Activated gamma-delta T cell treated with Interleukin-2 at 50 U/mL for 16 hours (primary cell): ENCODE measurements around the gene GRM4.
A peak's percentile ranks its signal among the peaks of the same experiment; 100 is the strongest.
"Not testable (repeated sequence)": the region's sequence is repeated elsewhere in the genome, so short reads cannot be mapped to it uniquely, and the experiment has no call there.

Source experiments
- DNase-seq: peaks from one replicate; pipeline ENCODE4 v3.0.0-alpha.2; 2020

Gene GRM4

GRCh38 chr6:34146021-34146782 is at the start of gene GRM4:
TSS of gene GRM4 (minus strand) at chr6:34146087. CDS start at chr6:34133496, 12,591 bp downstream.
- no peak for DNase-seq

GRCh38 chr6:34194772-34195171 is 48.9 kb upstream of the GRM4 start:
- DNase-seq: no peak

DNA sequence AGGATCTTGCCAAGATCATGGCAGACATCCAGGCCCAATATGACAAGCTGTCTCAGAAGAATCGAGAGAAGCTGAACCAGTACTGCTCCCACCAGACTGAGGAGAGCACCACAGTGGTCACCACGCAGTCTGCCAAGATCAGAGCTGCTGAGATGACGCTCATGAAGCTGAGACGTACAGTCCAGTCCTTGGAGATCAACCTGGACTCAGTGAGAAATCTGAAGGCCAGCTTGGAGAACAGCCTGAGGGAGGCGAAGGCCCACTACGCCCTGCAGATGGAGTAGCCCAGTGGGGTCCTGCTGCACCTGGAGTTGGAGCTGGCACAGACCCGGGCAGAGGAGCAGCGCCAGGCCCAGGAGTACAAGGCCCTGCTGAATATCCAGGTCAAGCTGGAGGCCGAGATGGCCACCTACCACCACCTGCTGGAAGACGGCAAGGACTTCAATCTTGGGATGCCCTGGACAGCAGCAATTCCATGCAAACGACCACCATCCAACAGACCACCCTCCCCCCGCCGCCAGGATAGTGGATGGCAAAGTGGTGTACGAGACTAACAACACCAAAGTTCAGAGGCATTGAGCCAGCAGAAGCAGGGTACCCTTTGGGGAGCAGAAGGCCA is 44.7 kb upstream of the GRM4 start:
- no peak for DNase-seq

- DNase-seq: peak; percentile 51
Observed at GRCh38 chr6:34189806-34190503, 44.1 kb upstream of the GRM4 start.

DNA sequence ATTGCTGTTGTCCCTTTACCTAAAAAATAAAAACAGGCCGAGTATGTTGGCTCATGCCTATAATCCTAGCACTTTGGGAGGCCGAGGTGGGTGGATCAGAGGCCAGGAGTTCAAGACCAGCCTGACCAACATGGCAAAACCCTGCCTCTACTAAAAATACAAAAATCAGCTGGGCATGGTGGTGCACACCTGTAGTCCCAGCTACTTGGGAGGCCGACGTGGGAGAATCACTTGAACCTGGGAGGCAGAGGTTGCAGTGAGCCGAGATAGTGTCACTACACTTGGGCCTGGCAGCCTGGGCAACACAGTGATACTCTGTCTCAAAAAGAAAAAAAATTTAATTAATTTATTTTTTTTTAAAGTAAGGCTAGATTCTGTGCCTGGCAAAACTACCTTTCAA is 38.8 kb upstream of the GRM4 start:
- DNase-seq: not testable (repeated sequence)

DNA sequence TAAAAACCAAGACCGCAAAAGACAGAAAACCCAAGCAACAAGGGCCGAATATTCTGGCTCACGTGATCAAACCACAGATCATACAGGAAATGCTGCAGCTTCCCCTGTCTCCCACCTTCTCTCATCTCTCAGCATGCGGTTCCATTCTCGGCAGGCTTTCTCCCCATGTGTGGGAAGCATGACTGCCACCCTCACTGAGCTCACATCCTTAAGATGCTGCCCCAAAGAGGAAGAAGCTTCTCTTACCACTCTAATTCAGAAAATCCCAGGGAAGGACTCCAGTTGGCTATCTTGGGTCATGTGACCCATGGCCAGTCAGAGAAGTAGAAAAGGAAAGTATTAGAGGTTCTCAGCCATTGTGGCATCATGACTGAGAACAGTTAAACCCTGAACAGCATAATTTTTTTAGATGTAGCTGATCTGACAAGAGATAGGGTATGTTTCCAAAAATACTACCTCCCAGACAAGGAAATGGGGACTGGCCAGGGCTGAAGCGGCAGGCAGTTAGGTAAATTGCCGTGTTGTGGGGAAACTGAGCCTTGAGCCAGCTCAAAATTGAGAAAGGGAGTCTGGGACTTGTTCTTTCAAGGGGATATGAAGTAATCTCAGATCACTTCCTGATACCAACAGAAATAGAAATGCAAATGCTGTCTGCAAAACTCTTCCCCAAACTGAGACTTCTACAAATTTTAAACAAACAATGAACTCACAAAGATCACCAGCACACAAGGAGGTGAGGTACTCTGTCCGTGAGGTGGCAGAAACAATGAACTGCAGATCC is 37.1 kb upstream of the GRM4 start:
- peak; percentile 79 for DNase-seq

DNA sequence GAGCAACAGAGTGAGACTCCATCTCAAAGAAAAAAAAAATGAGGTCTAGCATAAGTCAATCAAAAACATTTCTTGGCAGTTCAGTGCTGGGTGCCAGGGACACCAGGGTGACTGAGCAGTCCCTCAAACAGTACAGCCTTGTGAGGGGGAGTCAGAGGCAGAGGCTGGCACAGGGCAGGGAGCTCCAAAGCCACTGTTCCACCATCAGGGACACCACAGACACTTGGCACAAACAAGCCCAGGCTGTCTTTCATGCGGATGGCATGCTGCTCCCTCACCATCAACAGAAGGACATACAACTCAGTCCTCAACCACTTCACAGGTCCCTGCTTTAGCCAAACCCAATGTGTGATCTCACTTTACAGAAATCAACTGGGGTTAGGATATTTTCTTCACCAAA is 36.0 kb upstream of the GRM4 start:
- no peak for DNase-seq

GRCh38 chr6:34179106-34179720 is 33.3 kb upstream of the GRM4 start:
- DNase-seq: no peak

- no peak for DNase-seq
Observed at GRCh38 chr6:34178357-34179105, 32.6 kb upstream of the GRM4 start.

GRCh38 chr6:34177181-34177591 is 31.3 kb upstream of the GRM4 start:
- no peak for DNase-seq

GRCh38 chr6:34176261-34177031 is 30.6 kb upstream of the GRM4 start:
- no peak for DNase-seq

- no peak for DNase-seq
Observed at GRCh38 chr6:34174846-34175399, 29.0 kb upstream of the GRM4 start.

DNA sequence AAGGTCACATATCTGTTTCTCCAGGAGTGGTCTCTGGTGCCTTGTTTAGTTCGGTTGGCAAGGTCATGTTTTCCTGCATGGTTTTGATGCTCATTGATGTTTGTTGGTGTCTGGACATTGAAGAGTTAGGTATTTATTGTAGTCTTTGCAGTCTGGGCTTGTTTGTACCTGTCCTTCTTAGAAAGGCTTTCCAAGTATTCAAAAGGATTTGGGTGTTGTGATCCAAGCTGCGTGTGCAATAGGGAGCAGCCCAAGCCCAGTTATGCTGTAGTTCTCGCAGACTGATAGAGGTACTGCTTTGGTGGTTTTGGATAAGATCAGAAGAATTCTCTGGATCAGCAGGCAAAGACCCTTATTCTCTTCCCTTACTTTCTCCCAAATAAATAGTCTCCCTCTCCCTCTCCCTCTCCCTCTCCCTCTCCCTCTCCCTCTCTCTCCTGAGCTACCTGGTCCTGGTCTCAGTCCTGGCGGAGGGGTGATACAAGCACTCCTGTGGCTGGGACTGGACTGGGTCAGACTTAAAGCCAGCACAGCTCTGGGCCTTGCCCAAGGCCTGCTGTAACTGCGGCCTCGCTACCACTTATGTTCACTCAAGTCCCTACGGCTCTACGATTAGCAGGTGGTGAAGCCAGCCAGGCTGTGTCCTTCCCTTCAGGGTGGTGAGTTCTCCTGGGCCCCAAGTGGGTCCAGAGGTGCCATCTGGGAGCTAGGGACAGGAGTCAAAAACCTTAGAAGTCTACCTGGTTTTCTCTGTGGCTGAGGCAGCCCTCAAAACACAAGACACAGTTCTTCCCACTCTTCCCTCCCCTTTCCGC is 27.3 kb upstream of the GRM4 start:
- no peak for DNase-seq

- DNase-seq: no peak
Observed at GRCh38 chr6:34170346-34170745, 24.5 kb upstream of the GRM4 start.

GRCh38 chr6:34169897-34170296 is 24.0 kb upstream of the GRM4 start:
- DNase-seq: no peak

GRCh38 chr6:34161857-34162515 is 16.1 kb upstream of the GRM4 start:
- DNase-seq: no peak

DNA sequence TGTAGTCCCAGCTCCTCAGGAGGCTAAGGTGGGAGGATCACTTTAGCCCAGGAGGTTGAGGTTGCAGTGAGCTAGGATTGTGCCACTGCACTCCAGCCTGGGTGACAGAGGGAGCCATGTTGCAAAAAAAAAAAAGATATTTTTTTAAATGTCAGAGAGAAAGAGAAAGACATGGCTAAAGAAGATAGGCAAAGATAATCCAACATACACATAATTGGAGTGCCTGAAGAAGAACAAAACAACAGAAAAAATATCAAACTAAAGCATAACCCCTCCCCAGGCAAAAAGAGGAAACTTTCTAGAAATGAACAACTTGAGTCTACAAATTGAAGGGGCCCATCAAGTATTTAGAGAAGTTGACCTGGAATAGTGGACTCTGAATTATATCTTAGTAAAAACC is 14.0 kb upstream of the GRM4 start:
- DNase-seq: no peak

DNA sequence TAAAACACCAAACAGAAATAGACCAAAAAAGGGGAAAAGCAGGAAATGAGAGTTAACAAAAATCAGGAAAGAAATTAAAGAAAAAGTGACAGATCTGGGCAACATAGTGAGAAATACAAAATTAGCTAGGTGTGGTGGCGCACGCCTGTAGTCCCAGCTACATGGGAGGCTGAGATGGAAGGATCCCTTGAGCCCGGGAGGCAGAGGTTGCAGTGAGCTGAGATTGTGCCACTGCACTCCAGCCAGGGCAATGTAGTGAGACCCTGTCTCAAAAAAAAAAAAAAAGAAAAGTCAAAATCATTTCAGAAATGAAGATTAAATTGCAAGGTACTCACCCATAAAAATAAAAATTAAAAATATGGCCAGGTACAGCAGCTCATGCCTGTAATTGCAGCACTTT is 13.0 kb upstream of the GRM4 start:
- DNase-seq: no peak

DNA sequence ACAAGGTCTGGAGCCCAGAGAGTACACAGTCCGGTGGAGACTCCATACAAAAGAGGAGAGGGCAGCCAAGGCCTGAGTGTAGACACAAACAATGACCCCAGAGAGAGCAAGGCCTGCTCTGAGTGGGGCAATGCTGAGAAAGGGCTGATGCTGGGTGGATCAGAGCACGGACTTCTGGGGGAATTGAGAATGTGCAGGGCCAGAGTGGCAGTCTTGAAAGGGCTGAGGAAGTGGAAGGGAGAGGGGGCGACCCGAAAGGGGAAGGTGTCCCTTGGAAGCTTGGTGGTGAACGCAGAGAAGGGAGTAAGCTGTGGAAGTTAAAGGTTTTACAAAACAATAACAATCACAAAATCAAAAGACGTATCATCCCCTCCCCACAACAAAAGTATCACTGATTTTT is 12.0 kb upstream of the GRM4 start:
- DNase-seq: no peak
